ENCODE data around the gene GLT1D1.
"Not testable (repeated sequence)": the region's sequence is repeated elsewhere in the genome, so short reads cannot be mapped to it uniquely, and the experiment has no call there.

GLT1D1 gene

GRCh38 chr12:128820723-128821432 lies 32.4 kb upstream of the GLT1D1 start:
- peak in 1 of 5 donors; percentile 46 for DNase-seq

GRCh38 chr12:128823216-128823915 lies 29.9 kb upstream of the GLT1D1 start:
- no peak for DNase-seq

- peak; percentile 76 to 94 (median 80) for DNase-seq
Measured at GRCh38 chr12:128823916-128824839, 29.1 kb upstream of the GLT1D1 start, which contains the start of gene SLC15A4. TSS of gene SLC15A4 (minus strand) at chr12:128823958. CDS start at chr12:128823943, 15 bp downstream.

GRCh38 chr12:128825835-128826234 lies 27.4 kb upstream of the GLT1D1 start:
- DNase-seq, result no peak

GRCh38 chr12:128827724-128828123 lies 25.6 kb upstream of the GLT1D1 start:
- DNase-seq, result no peak

- peak in 1 of 5 donors; percentile 87 for DNase-seq
Measured at GRCh38 chr12:128829861-128830504, 23.3 kb upstream of the GLT1D1 start.

- peak in 1 of 5 donors; percentile 85 for DNase-seq
Measured at GRCh38 chr12:128830505-128830893, 22.8 kb upstream of the GLT1D1 start.

- no peak for DNase-seq
Measured at GRCh38 chr12:128833418-128833817, 19.9 kb upstream of the GLT1D1 start.

GRCh38 chr12:128839885-128840284 lies 13.4 kb upstream of the GLT1D1 start:
- not testable (repeated sequence) for DNase-seq

- no peak for DNase-seq
Measured at GRCh38 chr12:128840862-128841468, 12.3 kb upstream of the GLT1D1 start.

- no peak for DNase-seq
Measured at GRCh38 chr12:128842579-128842978, 10.7 kb upstream of the GLT1D1 start.

- no peak for DNase-seq
Measured at GRCh38 chr12:128843538-128843937, 9.7 kb upstream of the GLT1D1 start.

GRCh38 chr12:128844031-128844635 lies 9.1 kb upstream of the GLT1D1 start:
- DNase-seq, result peak in 1 of 5 donors; percentile 57

GRCh38 chr12:128846671-128847070 lies 6.6 kb upstream of the GLT1D1 start:
- DNase-seq, result not testable (repeated sequence)

GRCh38 chr12:128848371-128848770 lies 4.9 kb upstream of the GLT1D1 start:
- DNase-seq, result no peak

- DNase-seq, result not testable (repeated sequence)
Measured at GRCh38 chr12:128849806-128850205, 3.5 kb upstream of the GLT1D1 start.

- no peak for DNase-seq
Measured at GRCh38 chr12:128850400-128850799, 2.9 kb upstream of the GLT1D1 start.

- DNase-seq, result not testable (repeated sequence)
Measured at GRCh38 chr12:128851429-128851828, 1.8 kb upstream of the GLT1D1 start.

- DNase-seq, result no peak
Measured at GRCh38 chr12:128852026-128852698, 1.1 kb upstream of the GLT1D1 start.

GRCh38 chr12:128853600-128854197 lies 421 bp downstream of the GLT1D1 start:
- no peak for DNase-seq

All from T-helper 1 cell (primary cell).